GM12878 (cell line): ENCODE measurements around the gene PTEN. TPM values are rescaled to one million over a fixed set of nuclear protein-coding genes. Genes with fewer than 3 reads are reported as not detected.

Experiments
- CTCF ChIP-seq, 3 experiments: IDR thresholded peaks in 2 of 3; conservative IDR thresholded peaks in 1 of 3; 2 replicates each; pipeline ENCODE4 v1.5.1; 2011; ENCODE audit warnings: low read depth in 3 of 3, low read length in 3 of 3, mild to moderate bottlenecking in 3 of 3, control low read depth in 2 of 3, moderate library complexity in 2 of 3, inconsistent platforms in 1 of 3, mixed read lengths in 1 of 3; ENCODE audit not compliant: control insufficient read depth in 2 of 3, insufficient read depth in 1 of 3; ENCODE audit errors: extremely low read depth in 1 of 3
- HDAC6 ChIP-seq: fragments of 200-600 bp; sonication (generic); IDR thresholded peaks from one replicate; pipeline ENCODE4 v1.8.0; 2017; ENCODE audit warnings: antibody characterized with exemption; ENCODE audit not compliant: unreplicated experiment
- IKZF1 ChIP-seq: fragments of 450-650 bp; conservative IDR thresholded peaks from 2 replicates; pipeline ENCODE4 v1.6.1; 2017; ENCODE audit warnings: antibody characterized with exemption, mild to moderate bottlenecking
- IKZF2 ChIP-seq, 2 experiments: fragments of 450-650 bp; IDR thresholded peaks; 2 replicates each; pipeline ENCODE4 v1.6.1; 2017; ENCODE audit warnings: mild to moderate bottlenecking in 2 of 2, moderate library complexity in 2 of 2
- KAT2A ChIP-seq: conservative IDR thresholded peaks from 2 replicates; pipeline ENCODE4 v1.6.1; 2011; ENCODE audit warnings: low read depth, low read length; ENCODE audit not compliant: control insufficient read depth
- NBN ChIP-seq: fragments of 450-650 bp; IDR thresholded peaks from 2 replicates; pipeline ENCODE4 v1.6.1; 2016
- NKRF ChIP-seq: fragments of 450-650 bp; conservative IDR thresholded peaks from 2 replicates; pipeline ENCODE4 v1.6.1; 2017; ENCODE audit warnings: mild to moderate bottlenecking, moderate library complexity
- NRF1 ChIP-seq: conservative IDR thresholded peaks from 2 replicates; pipeline ENCODE4 v1.6.1; 2011; ENCODE audit warnings: mild to moderate bottlenecking, low read depth, low read length, improper control_type of control experiment
- RAD21 ChIP-seq: IDR thresholded peaks from 2 replicates; pipeline ENCODE4 v1.6.1; 2011; ENCODE audit warnings: mild to moderate bottlenecking, low read depth, low read length, moderate library complexity; ENCODE audit not compliant: insufficient read depth
- RAD51 ChIP-seq: fragments of 450-650 bp; IDR thresholded peaks from 2 replicates; pipeline ENCODE4 v1.6.1; 2016; ENCODE audit warnings: moderate library complexity, mild to moderate bottlenecking, inconsistent platforms
- RUNX3 ChIP-seq: IDR thresholded peaks from 2 replicates; pipeline ENCODE4 v1.6.1; 2012; ENCODE audit warnings: low read length, inconsistent platforms
- SKIL ChIP-seq: fragments of 450-650 bp; IDR thresholded peaks from 2 replicates; pipeline ENCODE4 v1.6.1; 2017; ENCODE audit warnings: mild to moderate bottlenecking, low read depth, inconsistent platforms; ENCODE audit not compliant: poor library complexity, severe bottlenecking
- ZNF24 ChIP-seq: fragments of 450-650 bp; IDR thresholded peaks from 2 replicates; pipeline ENCODE4 v1.6.1; 2017; ENCODE audit warnings: antibody characterized with exemption, mild to moderate bottlenecking
- ZNF592 ChIP-seq: fragments of 450-650 bp; IDR thresholded peaks from 2 replicates; pipeline ENCODE4 v1.6.1; 2017; ENCODE audit warnings: mild to moderate bottlenecking, moderate library complexity
- polyA plus RNA-seq, 11 experiments: library from polyadenylated mRNA; depleted of rRNA in 4 of 11; unstranded in 6 of 11; stranded (reverse) in 5 of 11; fragments of >200 nt; fragmentation: Nextera tagmentation in 4 of 11; fragmentation: Illumina TruSeq in 1 of 11; extraction: Ambion mirVana in 4 of 11; extraction: Trizol in 1 of 11; gene quantifications; 1 replicate in 1 of 11; 2 replicates in 10 of 11; pipeline versions ENCODE4 v1.2.1 to v1.2.3, GENCODE V29; 2011 to 2016; ENCODE audit warnings: inconsistent platforms in 2 of 11, missing spikeins in 2 of 11, low read depth in 1 of 11
- total RNA-seq, 4 experiments: library from RNA; depleted of rRNA in 3 of 4; stranded (reverse); fragments of >200 nt in 3 of 4; fragmentation: Illumina TruSeq in 1 of 4; extraction: Trizol in 1 of 4; gene quantifications; 2 replicates each; pipeline versions ENCODE4 v1.2.1 to v1.2.3, GENCODE V29; 2013 to 2021

The PTEN gene
- total and polyA plus RNA-seq, 10 of the 15 experiments (the other 5 are each of a cell fraction or from before 2014, with no cell fraction given) = 26.1 to 175 (median 58.1) TPM

- peak; percentile 61 to 97 (median 84); a peak in 5 of 6 replicates for TF ChIP-seq CTCF (IDR thresholded peaks at IDR 0.05 in 2 of 3, conservative IDR thresholded peaks at IDR 0.05 in 1 of 3; ENCODE audit: control insufficient read depth in 2 of 3, extremely low read depth in 1 of 3, insufficient read depth in 1 of 3, low read depth in 3 of 3, low read length in 3 of 3)
- peak; percentile 98 for TF ChIP-seq RAD21
- TF ChIP-seq RUNX3 = 0 out of 2 replicates have a peak, but pooled peaks have one; percentile 24
- TF ChIP-seq NKRF = no peak
- 0 out of 2 replicates have a peak, but pooled peaks have one; percentile 38 for TF ChIP-seq ZNF592
- TF ChIP-seq KAT2A = no peak
- peak; percentile 62 for TF ChIP-seq ZNF24
- TF ChIP-seq RAD51 = peak; percentile 12; the same call in 1 of the 2 replicates
- no peak for TF ChIP-seq HDAC6
- peak; percentile 33 for TF ChIP-seq SKIL
- no peak for TF ChIP-seq NRF1
- TF ChIP-seq IKZF1 = peak; percentile 49
- TF ChIP-seq IKZF2 (IDR thresholded peaks at IDR 0.05) = peak; percentile 45 to 64; a peak in 3 of 4 replicates
- TF ChIP-seq NBN = 0 out of 2 replicates have a peak, but pooled peaks have one; percentile 50
Observed at GRCh38 chr10:87860156-87860795, 3.1 kb upstream of the PTEN start (continued).
